ENCODE measurements around the gene SHKBP1. TPM values are rescaled to one million over a fixed set of nuclear protein-coding genes. Genes with fewer than 3 reads are reported as not detected.

Gene SHKBP1
- total RNA-seq, 1 donor from 2014 or later: 56.3 TPM

GRCh38 chr19:40630571-40631160 lies 54.0 kb downstream of the SHKBP1 start:
- no peak overlapping the region for H3K27ac Mint-ChIP-seq (ENCODE audit: unreplicated experiment)
- no peak overlapping the region for H3K4me3 Mint-ChIP-seq (ENCODE audit: unreplicated experiment)
- no peak for FAIRE-seq

GRCh38 chr19:40632311-40633036 lies 55.8 kb downstream of the SHKBP1 start:
- Histone ChIP-seq H3K36me3 (ENCODE audit: insufficient read depth, low read length) (peaks cover 2% of the 10 kb centered on the region), H3K4me2 (ENCODE audit: low read length) (peak overlapping the region; percentile 83), H3K9me3 (ENCODE audit: insufficient read depth, low read depth, low read length) (no peaks in the 10 kb centered on the region), H3K79me2 (ENCODE audit: insufficient read depth, low read length) (no peaks in the 10 kb centered on the region), H3K9ac (ENCODE audit: low read length) (no peak overlapping the region), H3K27ac (ENCODE audit: low read depth, low read length) (peak overlapping the region; percentile 45), H2AFZ (ENCODE audit: low read depth, low read length) (no peak overlapping the region), H3K4me3 (ENCODE audit: insufficient read depth, low read depth, low read length) (no peak overlapping the region), H4K20me1 (ENCODE audit: insufficient read depth, low read length) (no peaks in the 10 kb centered on the region), H3K4me1 (ENCODE audit: insufficient read depth, low read length) (peaks cover 16% of the 10 kb centered on the region), H3K27me3 (ENCODE audit: insufficient read depth, low read length) (no peaks in the 10 kb centered on the region)
- TF ChIP-seq, protein P1, sequence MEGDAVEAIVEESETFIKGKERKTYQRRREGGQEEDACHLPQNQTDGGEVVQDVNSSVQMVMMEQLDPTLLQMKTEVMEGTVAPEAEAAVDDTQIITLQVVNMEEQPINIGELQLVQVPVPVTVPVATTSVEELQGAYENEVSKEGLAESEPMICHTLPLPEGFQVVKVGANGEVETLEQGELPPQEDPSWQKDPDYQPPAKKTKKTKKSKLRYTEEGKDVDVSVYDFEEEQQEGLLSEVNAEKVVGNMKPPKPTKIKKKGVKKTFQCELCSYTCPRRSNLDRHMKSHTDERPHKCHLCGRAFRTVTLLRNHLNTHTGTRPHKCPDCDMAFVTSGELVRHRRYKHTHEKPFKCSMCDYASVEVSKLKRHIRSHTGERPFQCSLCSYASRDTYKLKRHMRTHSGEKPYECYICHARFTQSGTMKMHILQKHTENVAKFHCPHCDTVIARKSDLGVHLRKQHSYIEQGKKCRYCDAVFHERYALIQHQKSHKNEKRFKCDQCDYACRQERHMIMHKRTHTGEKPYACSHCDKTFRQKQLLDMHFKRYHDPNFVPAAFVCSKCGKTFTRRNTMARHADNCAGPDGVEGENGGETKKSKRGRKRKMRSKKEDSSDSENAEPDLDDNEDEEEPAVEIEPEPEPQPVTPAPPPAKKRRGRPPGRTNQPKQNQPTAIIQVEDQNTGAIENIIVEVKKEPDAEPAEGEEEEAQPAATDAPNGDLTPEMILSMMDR (IDR thresholded peaks at IDR 0.05; ENCODE audit: insufficient read depth, low read depth, low read length): no peak
- no peak for TF ChIP-seq EZH2 (IDR thresholded peaks at IDR 0.05; ENCODE audit: insufficient read depth, low read length)
- no peak for DNase-seq (ENCODE audit: low read depth)
- peaks cover 8% of the 10 kb centered on the region for H3K27me3 Mint-ChIP-seq (ENCODE audit: low read depth, unreplicated experiment)
- H3K4me1 Mint-ChIP-seq (ENCODE audit: low read depth, unreplicated experiment): peaks cover 5% of the 10 kb centered on the region
- no peaks in the 10 kb centered on the region for H3K9me3 Mint-ChIP-seq (ENCODE audit: unreplicated experiment)
- H3K4me3 Mint-ChIP-seq (ENCODE audit: unreplicated experiment): no peak overlapping the region
- no peak for FAIRE-seq
- peaks cover 5% of the 10 kb centered on the region for H3K36me3 Mint-ChIP-seq (ENCODE audit: low read depth, unreplicated experiment)
- no peak overlapping the region for H3K27ac Mint-ChIP-seq (ENCODE audit: unreplicated experiment)

More at GRCh38 chr19:40630571-40631160, 54.0 kb downstream of the SHKBP1 start:
- Mint-ChIP-seq H3K9me3 (ENCODE audit: unreplicated experiment) (no peaks in the 10 kb centered on the region), H3K27me3 (ENCODE audit: low read depth, unreplicated experiment) (peaks cover 5% of the 10 kb centered on the region), H3K4me1 (ENCODE audit: low read depth, unreplicated experiment) (peaks cover 5% of the 10 kb centered on the region), H3K36me3 (ENCODE audit: low read depth, unreplicated experiment) (peaks cover 11% of the 10 kb centered on the region)
- peaks cover 2% of the 10 kb centered on the region for H3K36me3 ChIP-seq (ENCODE audit: insufficient read depth, low read length)
- H4K20me1 ChIP-seq (ENCODE audit: insufficient read depth, low read length): no peaks in the 10 kb centered on the region
- H3K4me1 ChIP-seq (ENCODE audit: insufficient read depth, low read length): peaks cover 21% of the 10 kb centered on the region
- no peak overlapping the region for H3K4me3 ChIP-seq (ENCODE audit: insufficient read depth, low read depth, low read length)
- H2AFZ ChIP-seq (ENCODE audit: low read depth, low read length): no peak overlapping the region
- no peaks in the 10 kb centered on the region for H3K9me3 ChIP-seq (ENCODE audit: insufficient read depth, low read depth, low read length)
- H3K4me2 ChIP-seq (ENCODE audit: low read length): no peak overlapping the region
- no peak overlapping the region for H3K27ac ChIP-seq (ENCODE audit: low read depth, low read length)
- H3K9ac ChIP-seq (ENCODE audit: low read length): no peak overlapping the region
- no peaks in the 10 kb centered on the region for H3K79me2 ChIP-seq (ENCODE audit: insufficient read depth, low read length)
- DNase-seq (ENCODE audit: low read depth): no peak
- TF ChIP-seq EZH2 (IDR thresholded peaks at IDR 0.05; ENCODE audit: insufficient read depth, low read length): no peak
- TF ChIP-seq, protein P1 (IDR thresholded peaks at IDR 0.05; ENCODE audit: insufficient read depth, low read depth, low read length): no peak
- no peaks in the 10 kb centered on the region for H3K27me3 ChIP-seq (ENCODE audit: insufficient read depth, low read length)

- Histone ChIP-seq H3K36me3 (ENCODE audit: insufficient read depth, low read length) (peaks cover 2% of the 10 kb centered on the region), H3K4me2 (ENCODE audit: low read length) (peak overlapping the region; percentile 83), H3K4me1 (ENCODE audit: insufficient read depth, low read length) (peaks cover 16% of the 10 kb centered on the region), H3K27me3 (ENCODE audit: insufficient read depth, low read length) (no peaks in the 10 kb centered on the region), H3K27ac (ENCODE audit: low read depth, low read length) (peak overlapping the region; percentile 45), H4K20me1 (ENCODE audit: insufficient read depth, low read length) (no peaks in the 10 kb centered on the region), H3K79me2 (ENCODE audit: insufficient read depth, low read length) (no peaks in the 10 kb centered on the region), H2AFZ (ENCODE audit: low read depth, low read length) (no peak overlapping the region), H3K4me3 (ENCODE audit: insufficient read depth, low read depth, low read length) (no peak overlapping the region), H3K9me3 (ENCODE audit: insufficient read depth, low read depth, low read length) (no peaks in the 10 kb centered on the region), H3K9ac (ENCODE audit: low read length) (peak overlapping the region; percentile 55)
- peaks cover 3% of the 10 kb centered on the region for H3K36me3 Mint-ChIP-seq (ENCODE audit: low read depth, unreplicated experiment)
- H3K27ac Mint-ChIP-seq (ENCODE audit: unreplicated experiment): no peak overlapping the region
- DNase-seq (ENCODE audit: low read depth): peak; percentile 77
- FAIRE-seq: no peak
- no peaks in the 10 kb centered on the region for H3K9me3 Mint-ChIP-seq (ENCODE audit: unreplicated experiment)
- no peak for TF ChIP-seq EZH2 (IDR thresholded peaks at IDR 0.05; ENCODE audit: insufficient read depth, low read length)
- TF ChIP-seq, protein P1 (IDR thresholded peaks at IDR 0.05; ENCODE audit: insufficient read depth, low read depth, low read length): no peak
- H3K27me3 Mint-ChIP-seq (ENCODE audit: low read depth, unreplicated experiment): peaks cover 8% of the 10 kb centered on the region
- no peak overlapping the region for H3K4me3 Mint-ChIP-seq (ENCODE audit: unreplicated experiment)
- peaks cover 5% of the 10 kb centered on the region for H3K4me1 Mint-ChIP-seq (ENCODE audit: low read depth, unreplicated experiment)
Measured at GRCh38 chr19:40633207-40633606, 56.5 kb downstream of the SHKBP1 start.

Measured in astrocyte (in vitro differentiated cells and primary cell).